ENCODE measurements around the gene RNPEP. TPM values are rescaled to one million over a fixed set of nuclear protein-coding genes. Genes with fewer than 3 reads are reported as not detected.

Gene RNPEP, protein sequence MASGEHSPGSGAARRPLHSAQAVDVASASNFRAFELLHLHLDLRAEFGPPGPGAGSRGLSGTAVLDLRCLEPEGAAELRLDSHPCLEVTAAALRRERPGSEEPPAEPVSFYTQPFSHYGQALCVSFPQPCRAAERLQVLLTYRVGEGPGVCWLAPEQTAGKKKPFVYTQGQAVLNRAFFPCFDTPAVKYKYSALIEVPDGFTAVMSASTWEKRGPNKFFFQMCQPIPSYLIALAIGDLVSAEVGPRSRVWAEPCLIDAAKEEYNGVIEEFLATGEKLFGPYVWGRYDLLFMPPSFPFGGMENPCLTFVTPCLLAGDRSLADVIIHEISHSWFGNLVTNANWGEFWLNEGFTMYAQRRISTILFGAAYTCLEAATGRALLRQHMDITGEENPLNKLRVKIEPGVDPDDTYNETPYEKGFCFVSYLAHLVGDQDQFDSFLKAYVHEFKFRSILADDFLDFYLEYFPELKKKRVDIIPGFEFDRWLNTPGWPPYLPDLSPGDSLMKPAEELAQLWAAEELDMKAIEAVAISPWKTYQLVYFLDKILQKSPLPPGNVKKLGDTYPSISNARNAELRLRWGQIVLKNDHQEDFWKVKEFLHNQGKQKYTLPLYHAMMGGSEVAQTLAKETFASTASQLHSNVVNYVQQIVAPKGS
- 51.1 and 72.5 TPM in 2 replicates for total RNA-seq

DNA sequence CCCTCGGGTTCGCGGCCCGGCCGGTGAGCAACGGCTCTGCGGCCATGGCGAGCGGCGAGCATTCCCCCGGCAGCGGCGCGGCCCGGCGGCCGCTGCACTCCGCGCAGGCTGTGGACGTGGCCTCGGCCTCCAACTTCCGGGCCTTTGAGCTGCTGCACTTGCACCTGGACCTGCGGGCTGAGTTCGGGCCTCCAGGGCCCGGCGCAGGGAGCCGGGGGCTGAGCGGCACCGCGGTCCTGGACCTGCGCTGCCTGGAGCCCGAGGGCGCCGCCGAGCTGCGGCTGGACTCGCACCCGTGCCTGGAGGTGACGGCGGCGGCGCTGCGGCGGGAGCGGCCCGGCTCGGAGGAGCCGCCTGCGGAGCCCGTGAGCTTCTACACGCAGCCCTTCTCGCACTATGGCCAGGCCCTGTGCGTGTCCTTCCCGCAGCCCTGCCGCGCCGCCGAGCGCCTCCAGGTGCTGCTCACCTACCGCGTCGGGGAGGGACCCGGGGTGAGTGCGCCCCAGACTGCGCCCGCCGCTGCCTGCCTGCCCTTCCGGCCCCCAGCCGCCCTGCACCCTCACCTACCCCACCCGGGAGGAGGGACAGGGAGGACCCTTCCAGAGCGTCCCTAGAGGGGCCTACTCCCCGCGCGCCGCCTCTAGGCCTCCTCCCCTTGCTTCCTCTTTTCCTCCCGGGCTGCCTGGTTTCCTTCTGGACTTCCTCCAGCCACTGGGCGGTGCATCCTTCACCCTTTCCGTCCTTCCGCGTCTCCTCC, at the start of gene RNPEP:
TSS of gene RNPEP (plus strand) at position 26 of the 757 bp plus-strand sequence. CDS start at position 45, 19 bp downstream.

DNA sequence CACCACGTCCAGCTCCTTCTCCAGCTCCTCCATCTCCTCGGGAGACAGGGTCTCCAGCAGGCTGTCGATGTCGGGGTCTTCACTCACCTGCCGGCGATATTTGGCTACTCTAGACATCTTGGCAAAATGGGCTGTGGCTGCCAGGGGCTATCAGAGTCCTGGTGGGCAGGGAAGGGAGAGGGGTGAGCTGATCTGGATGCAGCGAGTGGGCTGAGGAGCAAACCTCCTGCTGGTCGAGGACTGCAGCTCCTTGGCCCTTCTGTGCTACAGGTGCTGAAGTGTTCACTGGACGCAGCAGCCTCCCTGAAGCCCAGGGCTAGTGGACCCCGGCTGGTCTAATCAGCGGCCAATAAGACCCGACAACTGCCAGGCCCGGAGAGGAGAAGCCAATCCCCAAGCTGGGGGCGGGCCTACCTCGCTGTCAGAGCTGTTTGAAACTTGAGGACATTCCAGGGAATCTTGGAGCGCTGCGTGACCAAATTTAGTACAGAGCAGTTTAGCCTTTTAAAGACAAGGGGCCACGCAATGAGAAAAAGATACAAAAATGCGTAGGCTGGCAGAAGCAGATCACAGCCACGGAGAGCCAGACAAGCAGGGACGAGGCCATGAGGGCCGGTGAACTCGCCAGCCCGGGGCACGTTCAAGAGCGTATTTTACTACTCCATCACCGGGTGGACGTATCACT, 36.1 kb upstream of the RNPEP start, which contains the start of gene LMOD1:
TSS of gene LMOD1 (minus strand) at position 325 of the 685 bp plus-strand sequence. CDS start at position 117, 208 bp downstream.

GRCh38 chr1:201955009-201955728, 27.3 kb upstream of the RNPEP start, which contains the start of gene TIMM17A:
TSS of gene TIMM17A (plus strand) at chr1:201955503. CDS start at chr1:201955527, 24 bp downstream.

DNA sequence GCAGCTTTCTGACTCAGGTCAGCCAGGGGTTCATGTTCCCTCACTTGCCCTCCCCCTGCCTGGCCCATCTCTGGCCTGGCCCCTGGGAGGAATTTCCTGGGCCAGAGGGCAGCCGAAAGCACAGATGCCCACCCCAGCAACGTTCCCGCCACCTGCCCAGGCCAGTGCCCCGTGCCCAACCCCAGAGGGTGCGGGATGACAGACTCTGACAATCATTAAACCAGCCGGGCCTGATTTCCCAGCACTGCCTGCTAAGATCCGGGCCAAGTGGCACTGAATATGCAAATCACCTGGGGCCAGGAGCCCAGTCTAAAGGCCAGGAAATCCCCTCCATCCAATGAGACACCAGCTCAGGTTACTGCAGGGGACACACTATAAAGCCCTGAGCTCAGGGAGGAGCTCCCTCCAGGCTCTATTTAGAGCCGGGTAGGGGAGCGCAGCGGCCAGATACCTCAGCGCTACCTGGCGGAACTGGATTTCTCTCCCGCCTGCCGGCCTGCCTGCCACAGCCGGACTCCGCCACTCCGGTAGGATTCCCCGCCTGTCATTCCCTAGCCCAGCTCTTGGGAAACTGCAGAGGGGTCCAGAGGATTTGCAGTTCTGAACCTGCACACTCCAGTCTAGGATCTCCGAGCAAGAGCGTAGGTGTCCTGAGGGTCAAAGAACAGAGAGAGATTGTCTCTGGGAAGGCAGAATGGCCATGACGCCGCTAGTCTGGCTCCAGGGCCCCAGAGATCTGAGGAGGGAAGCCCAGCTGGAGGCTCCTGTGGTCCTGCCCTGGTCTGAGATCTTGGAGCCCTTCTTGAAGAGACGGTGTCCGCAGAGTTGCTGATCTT, 27.9 kb downstream of the RNPEP start, which contains the start of gene ELF3:
TSS of gene ELF3 (plus strand) at position 408 of the 836 bp plus-strand sequence. CDS start 550 bp downstream, outside the sequence.

Other genes starting within 250 kb of the RNPEP start
- gene IPO9, start 153.5 kb upstream of the RNPEP start, total RNA-seq = 12.1 and 15.7 TPM in 2 replicates
- 39.1 and 51.0 TPM in 2 replicates for gene SHISA4, start 93.8 kb upstream of the RNPEP start, total RNA-seq
- 2.9 and 8.6 TPM in 2 replicates for gene LMOD1, start 36.1 kb upstream of the RNPEP start, total RNA-seq
- gene TIMM17A, start 27.1 kb upstream of the RNPEP start, total RNA-seq = 27.7 and 53.1 TPM in 2 replicates
- under 0.01 TPM in 1 of 2 replicates, not detected in the other for gene ELF3, start 27.9 kb downstream of the RNPEP start, total RNA-seq
- not detected in 2 replicates for gene GPR37L1, start 140.3 kb downstream of the RNPEP start, total RNA-seq
- 26.3 and 35.9 TPM in 2 replicates for gene ARL8A, start 162.1 kb downstream of the RNPEP start, total RNA-seq
- not detected in 2 replicates for gene PTPN7, start 178.0 kb downstream of the RNPEP start, total RNA-seq
- gene LGR6, start 211.2 kb downstream of the RNPEP start, total RNA-seq = not detected in 2 replicates